Calu3 (cell line): ENCODE measurements around the gene ACACB. TPM values are rescaled to one million over a fixed set of nuclear protein-coding genes. Genes with fewer than 3 reads are reported as not detected.

Source experiments
- BruUV-seq: library from RNA; stranded (reverse); fragments of 400-500 nt; replicated peaks from 2 replicates; lab custom pipeline; 2021; lab: Mats Ljungman, UMichigan
- CTCF ChIA-PET: fragments of 300-600 bp; sonication (Branson Sonifier 250); formaldehyde crosslinking; loops from one replicate; lab custom pipeline; 2022; ENCODE audit warnings: antibody characterized with exemption; lab: Charles Lee
- DNase-seq: peaks from one replicate; pipeline ENCODE4 v3.0.0; 2022
- H3K27ac Mint-ChIP-seq: one replicate; pipeline ENCODE4 v1.8.0; 2022; ENCODE audit warnings: mixed read lengths; ENCODE audit not compliant: unreplicated experiment
- H3K27me3 Mint-ChIP-seq: one replicate; pipeline ENCODE4 v1.8.0; 2022; ENCODE audit warnings: mixed read lengths; ENCODE audit not compliant: unreplicated experiment
- H3K36me3 Mint-ChIP-seq: one replicate; pipeline ENCODE4 v1.8.0; 2022; ENCODE audit warnings: mild to moderate bottlenecking, moderate library complexity, mixed read lengths; ENCODE audit not compliant: insufficient read depth, unreplicated experiment
- H3K4me1 Mint-ChIP-seq: one replicate; pipeline ENCODE4 v1.8.0; 2022; ENCODE audit warnings: mild to moderate bottlenecking, low read depth, mixed read lengths; ENCODE audit not compliant: unreplicated experiment
- H3K4me3 Mint-ChIP-seq: one replicate; pipeline ENCODE4 v1.8.0; 2022; ENCODE audit warnings: mild to moderate bottlenecking, low read depth, moderate library complexity, mixed read lengths; ENCODE audit not compliant: unreplicated experiment
- H3K9me3 Mint-ChIP-seq: one replicate; pipeline ENCODE4 v1.8.0; 2022; ENCODE audit warnings: low read depth, mixed read lengths; ENCODE audit not compliant: unreplicated experiment
- CTCF ChIP-seq: fragments of 200-600 bp; IDR thresholded peaks from one replicate; pipeline ENCODE4 v1.8.0; 2022; ENCODE audit warnings: antibody characterized with exemption; ENCODE audit not compliant: unreplicated experiment
- intact Hi-C: fragments of 100-400 bp; cut with micrococcal nuclease; formaldehyde crosslinking; loops from one replicate; pipeline ENCODE4 v1.10.0; 2022; ENCODE audit not compliant: unreplicated experiment
- total RNA-seq: library from RNA; stranded (reverse); gene quantifications from 2 replicates; pipeline ENCODE4 v1.2.3, GENCODE V29; 2022

ACACB gene
- total RNA-seq, 1 experiment from 2014 or later, result 6.2 TPM

GRCh38 chr12:109100741-109101140 lies 15.6 kb upstream of the ACACB start:
- no TSS peak for BruUV-seq
- intact Hi-C loops, result no loop called here
- CTCF ChIA-PET, result no interaction called here
- no peaks in the 10 kb centered on the region for H3K9me3 Mint-ChIP-seq
- H3K4me3 Mint-ChIP-seq, result no peak overlapping the region
- no peak for DNase-seq
- peaks cover 12% of the 10 kb centered on the region for H3K4me1 Mint-ChIP-seq
- H3K27ac Mint-ChIP-seq, result no peak overlapping the region
- peaks cover 42% of the 10 kb centered on the region for H3K36me3 Mint-ChIP-seq
- TF ChIP-seq CTCF, result no peak
- H3K27me3 Mint-ChIP-seq, result no peaks in the 10 kb centered on the region

DNA sequence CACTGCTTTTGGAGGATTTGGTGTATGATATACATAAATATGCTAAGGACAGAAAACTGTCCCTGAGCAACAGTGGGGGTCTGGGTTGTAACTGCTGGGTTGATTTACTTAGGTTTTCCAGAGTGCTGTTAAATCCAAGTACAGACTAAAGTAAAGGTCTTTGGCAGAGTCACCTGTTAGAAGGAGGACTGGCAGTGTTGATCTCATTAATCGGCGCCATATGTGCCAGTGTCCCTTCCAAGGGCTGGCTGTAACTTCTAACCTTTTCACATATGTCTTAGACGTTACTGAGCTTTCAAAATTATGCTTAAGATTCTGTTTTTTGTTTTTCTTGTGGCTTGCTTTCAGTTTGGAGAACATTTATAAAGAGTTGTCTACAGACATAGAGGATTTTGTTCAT lies 13.9 kb upstream of the ACACB start:
- intact Hi-C loops, result no loop called here
- TF ChIP-seq CTCF, result no peak
- CTCF ChIA-PET, result no interaction called here
- DNase-seq, result no peak
- no peak overlapping the region for H3K4me3 Mint-ChIP-seq
- H3K36me3 Mint-ChIP-seq, result peaks cover 43% of the 10 kb centered on the region
- no TSS peak for BruUV-seq
- H3K27ac Mint-ChIP-seq, result no peak overlapping the region
- H3K4me1 Mint-ChIP-seq, result peaks cover 12% of the 10 kb centered on the region
- H3K9me3 Mint-ChIP-seq, result no peaks in the 10 kb centered on the region
- no peaks in the 10 kb centered on the region for H3K27me3 Mint-ChIP-seq

DNA sequence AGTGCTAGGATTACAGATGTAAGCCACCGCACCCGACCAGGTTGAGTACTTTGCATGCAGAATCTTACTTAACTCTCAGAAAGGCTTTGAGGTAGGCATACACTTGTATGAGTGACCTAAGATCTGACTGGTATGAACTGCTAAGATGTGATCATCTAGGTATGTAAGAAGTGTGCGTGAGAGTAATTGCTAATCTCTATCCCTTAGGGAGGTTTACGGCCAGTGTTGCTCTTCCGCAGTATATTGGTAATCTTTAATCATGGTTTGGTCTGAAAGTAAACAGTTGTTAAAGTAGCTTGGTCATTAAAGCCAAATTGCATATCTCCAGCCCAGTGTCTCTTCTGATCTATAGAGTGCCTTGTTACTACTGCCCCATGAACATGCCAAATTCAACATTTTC lies 11.2 kb upstream of the ACACB start:
- peaks cover 33% of the 10 kb centered on the region for H3K36me3 Mint-ChIP-seq
- no peak overlapping the region for H3K27ac Mint-ChIP-seq
- no peak overlapping the region for H3K4me3 Mint-ChIP-seq
- no peaks in the 10 kb centered on the region for H3K9me3 Mint-ChIP-seq
- intact Hi-C loops, result no loop called here
- no peak for TF ChIP-seq CTCF
- no peak for DNase-seq
- no peaks in the 10 kb centered on the region for H3K27me3 Mint-ChIP-seq
- no TSS peak for BruUV-seq
- H3K4me1 Mint-ChIP-seq, result peaks cover 2% of the 10 kb centered on the region
- CTCF ChIA-PET, result interaction anchor here (0.6 kb wide), 1 partner anchor 13 kb away, joined by 4 read pairs; no protein-coding TSS in a partner anchor

- H3K4me3 Mint-ChIP-seq, result no peak overlapping the region
- TF ChIP-seq CTCF, result no peak
- intact Hi-C loops, result no loop called here
- peak overlapping the region; percentile 13 for H3K27ac Mint-ChIP-seq
- DNase-seq, result no peak
- H3K9me3 Mint-ChIP-seq, result no peaks in the 10 kb centered on the region
- H3K4me1 Mint-ChIP-seq, result peaks cover 9% of the 10 kb centered on the region
- no peaks in the 10 kb centered on the region for H3K27me3 Mint-ChIP-seq
- CTCF ChIA-PET, result interaction anchor here (0.6 to 0.7 kb wide), 2 partner anchors 20 to 305 kb away, joined by 4 to 5 read pairs; no protein-coding TSS in a partner anchor
- peaks cover 27% of the 10 kb centered on the region for H3K36me3 Mint-ChIP-seq
- no TSS peak for BruUV-seq
These were observed 6.5 kb upstream of the ACACB start for GRCh38 chr12:109109746-109110350.
